ENCODE results near the gene CDK9. TPM values are rescaled to one million over a fixed set of nuclear protein-coding genes. Genes with fewer than 3 reads are reported as not detected.

CDK9 gene
- total RNA-seq, 2 experiments from 2014 or later: 63.8 to 80.4 TPM

- H3K27me3 Mint-ChIP-seq: no peaks in the 10 kb centered on the region
- no peaks in the 10 kb centered on the region for H3K9me3 Mint-ChIP-seq (ENCODE audit: low read depth)
- peaks cover 25% of the 10 kb centered on the region for H3K4me1 Mint-ChIP-seq
- peak; percentile 49 for DNase-seq
- ChIA-PET POLR2A (interaction anchor here (1.9 kb wide), 1 partner anchor 33 kb away, joined by 5 read pairs; no protein-coding TSS in a partner anchor), CTCF (interaction anchor here (0.6 to 0.8 kb wide), 2 partner anchors 19 to 69 kb away, joined by 4 read pairs; partner anchors contain the start of gene TOR2A)
- H3K27ac Mint-ChIP-seq: peak overlapping the region; percentile 95
- H3K4me3 Mint-ChIP-seq: peak overlapping the region; percentile 98
- H3K36me3 Mint-ChIP-seq (ENCODE audit: low read depth): peaks cover 20% of the 10 kb centered on the region
- ATAC-seq: peak; percentile 11
- intact Hi-C loops (cut with DNase I, micrococcal nuclease): loop anchor here (1.0 to 5.0 kb wide), 6 partner anchors 67 to 471 kb away; partner anchors contain the start of genes PTGES2 (in 1 of the 2), ST6GALNAC4 (in 1 of the 2) and ST6GALNAC6 (in 1 of the 2)
These were observed 17.9 kb downstream of the CDK9 start for GRCh38 chr9:127803507-127804352.

GRCh38 chr9:127805620-127806019 is 19.8 kb downstream of the CDK9 start:
- no peak overlapping the region for H3K4me3 Mint-ChIP-seq
- H3K27ac Mint-ChIP-seq: no peak overlapping the region
- peaks cover 28% of the 10 kb centered on the region for H3K36me3 Mint-ChIP-seq (ENCODE audit: low read depth)
- ChIA-PET CTCF (interaction anchor here (0.6 to 1.4 kb wide), 6 partner anchors 11 to 198 kb away, joined by 3 to 5 read pairs (median 4); no protein-coding TSS in a partner anchor), POLR2A (interaction anchor here (0.8 kb wide), 1 partner anchor 8 kb away, joined by 3 read pairs; no protein-coding TSS in a partner anchor)
- H3K27me3 Mint-ChIP-seq: no peaks in the 10 kb centered on the region
- H3K4me1 Mint-ChIP-seq: peaks cover 25% of the 10 kb centered on the region
- H3K9me3 Mint-ChIP-seq (ENCODE audit: low read depth): no peaks in the 10 kb centered on the region
- ATAC-seq: no peak
- intact Hi-C loops (cut with DNase I, micrococcal nuclease): no loop called here
- DNase-seq: peak; percentile 74

- ATAC-seq: no peak
- peaks cover 19% of the 10 kb centered on the region for H3K4me1 Mint-ChIP-seq
- DNase-seq: no peak
- H3K27ac Mint-ChIP-seq: no peak overlapping the region
- no peaks in the 10 kb centered on the region for H3K9me3 Mint-ChIP-seq (ENCODE audit: low read depth)
- ChIA-PET POLR2A (interaction anchor here (1.4 kb wide), 1 partner anchor 31 kb away, joined by 3 read pairs; no protein-coding TSS in a partner anchor), CTCF (no interaction called here)
- intact Hi-C loops (cut with DNase I, micrococcal nuclease): no loop called here
- no peaks in the 10 kb centered on the region for H3K27me3 Mint-ChIP-seq
- H3K36me3 Mint-ChIP-seq (ENCODE audit: low read depth): peaks cover 34% of the 10 kb centered on the region
- no peak overlapping the region for H3K4me3 Mint-ChIP-seq
These were observed 21.0 kb downstream of the CDK9 start for GRCh38 chr9:127806871-127807270.

GRCh38 chr9:127808347-127809001 is 22.6 kb downstream of the CDK9 start:
- H3K4me3 Mint-ChIP-seq: no peak overlapping the region
- H3K36me3 Mint-ChIP-seq (ENCODE audit: low read depth): peaks cover 40% of the 10 kb centered on the region
- no peaks in the 10 kb centered on the region for H3K27me3 Mint-ChIP-seq
- no peak overlapping the region for H3K27ac Mint-ChIP-seq
- H3K4me1 Mint-ChIP-seq: peaks cover 14% of the 10 kb centered on the region
- intact Hi-C loops (cut with DNase I, micrococcal nuclease): no loop called here
- POLR2A ChIA-PET: no interaction called here
- no peak for ATAC-seq
- CTCF ChIA-PET: interaction anchor here (0.6 to 1.6 kb wide), 3 partner anchors 10 to 90 kb away, joined by 3 to 4 read pairs (median 4); no protein-coding TSS in a partner anchor
- DNase-seq: peak; percentile 4
- H3K9me3 Mint-ChIP-seq (ENCODE audit: low read depth): no peaks in the 10 kb centered on the region

GRCh38 chr9:127809002-127809539 is 23.2 kb downstream of the CDK9 start:
- ChIA-PET POLR2A (no interaction called here), CTCF (interaction anchor here (0.6 to 1.6 kb wide), 3 partner anchors 9 to 89 kb away, joined by 3 to 4 read pairs (median 4); no protein-coding TSS in a partner anchor)
- intact Hi-C loops (cut with DNase I, micrococcal nuclease): no loop called here
- H3K4me1 Mint-ChIP-seq: peaks cover 10% of the 10 kb centered on the region
- ATAC-seq: peak; percentile 33
- no peaks in the 10 kb centered on the region for H3K27me3 Mint-ChIP-seq
- H3K4me3 Mint-ChIP-seq: no peak overlapping the region
- DNase-seq: peak; percentile 44
- H3K9me3 Mint-ChIP-seq (ENCODE audit: low read depth): no peaks in the 10 kb centered on the region
- peaks cover 43% of the 10 kb centered on the region for H3K36me3 Mint-ChIP-seq (ENCODE audit: low read depth)
- H3K27ac Mint-ChIP-seq: no peak overlapping the region

- ChIA-PET POLR2A (no interaction called here), CTCF (interaction anchor here (1.6 kb wide), 1 partner anchor 8 kb away, joined by 4 read pairs; no protein-coding TSS in a partner anchor)
- DNase-seq: peak; percentile 49
- Mint-ChIP-seq H3K4me1 (peaks cover 3% of the 10 kb centered on the region), H3K9me3 (ENCODE audit: low read depth) (no peaks in the 10 kb centered on the region), H3K27ac (no peak overlapping the region), H3K4me3 (no peak overlapping the region), H3K27me3 (no peaks in the 10 kb centered on the region), H3K36me3 (ENCODE audit: low read depth) (peaks cover 41% of the 10 kb centered on the region)
- ATAC-seq: peak; percentile 37
- intact Hi-C loops (cut with DNase I, micrococcal nuclease): no loop called here
These were observed 23.9 kb downstream of the CDK9 start for GRCh38 chr9:127809540-127810377.

GRCh38 chr9:127810378-127811187 is 24.7 kb downstream of the CDK9 start:
- H3K4me1 Mint-ChIP-seq: peaks cover 3% of the 10 kb centered on the region
- POLR2A ChIA-PET: no interaction called here
- peaks cover 41% of the 10 kb centered on the region for H3K36me3 Mint-ChIP-seq (ENCODE audit: low read depth)
- H3K9me3 Mint-ChIP-seq (ENCODE audit: low read depth): no peaks in the 10 kb centered on the region
- no peak for DNase-seq
- no peaks in the 10 kb centered on the region for H3K27me3 Mint-ChIP-seq
- intact Hi-C loops (cut with DNase I, micrococcal nuclease): no loop called here
- no peak for ATAC-seq
- CTCF ChIA-PET: interaction anchor here (1.0 to 1.1 kb wide), 2 partner anchors 17 to 60 kb away, joined by 3 to 5 read pairs; no protein-coding TSS in a partner anchor
- H3K4me3 Mint-ChIP-seq: no peak overlapping the region
- H3K27ac Mint-ChIP-seq: no peak overlapping the region

GRCh38 chr9:127812011-127812410 is 26.2 kb downstream of the CDK9 start:
- ChIA-PET POLR2A (interaction anchor here (0.8 kb wide), 1 partner anchor 13 kb away, joined by 4 read pairs; no protein-coding TSS in a partner anchor), CTCF (interaction anchor here (0.6 to 1.1 kb wide), 3 partner anchors 16 to 377 kb away, joined by 3 to 5 read pairs (median 4); no protein-coding TSS in a partner anchor)
- intact Hi-C loops (cut with DNase I, micrococcal nuclease): no loop called here
- H3K36me3 Mint-ChIP-seq (ENCODE audit: low read depth): peaks cover 32% of the 10 kb centered on the region
- no peaks in the 10 kb centered on the region for H3K27me3 Mint-ChIP-seq
- H3K4me3 Mint-ChIP-seq: no peak overlapping the region
- no peaks in the 10 kb centered on the region for H3K9me3 Mint-ChIP-seq (ENCODE audit: low read depth)
- H3K27ac Mint-ChIP-seq: no peak overlapping the region
- DNase-seq (no peak), ATAC-seq (no peak)
- no peaks in the 10 kb centered on the region for H3K4me1 Mint-ChIP-seq

GRCh38 chr9:127812936-127813675 is 27.3 kb downstream of the CDK9 start:
- peaks cover 33% of the 10 kb centered on the region for H3K36me3 Mint-ChIP-seq (ENCODE audit: low read depth)
- ATAC-seq (no peak), DNase-seq (no peak)
- H3K27ac Mint-ChIP-seq: no peak overlapping the region
- no peak overlapping the region for H3K4me3 Mint-ChIP-seq
- ChIA-PET POLR2A (interaction anchor here (0.8 kb wide), 1 partner anchor 11 kb away, joined by 4 read pairs; no protein-coding TSS in a partner anchor), CTCF (interaction anchor here (0.6 kb wide), 1 partner anchor 376 kb away, joined by 4 read pairs; no protein-coding TSS in a partner anchor)
- H3K27me3 Mint-ChIP-seq: no peaks in the 10 kb centered on the region
- no peaks in the 10 kb centered on the region for H3K9me3 Mint-ChIP-seq (ENCODE audit: low read depth)
- intact Hi-C loops (cut with DNase I, micrococcal nuclease): no loop called here
- H3K4me1 Mint-ChIP-seq: no peaks in the 10 kb centered on the region
